Lower lobe of right lung (tissue), 2 donors: ENCODE results near the gene CLIC4. TPM values are rescaled to one million over a fixed set of nuclear protein-coding genes. Genes with fewer than 3 reads are reported as not detected.

ENCODE experiments used
- ATAC-seq, 2 donors: fragments of 200-7000 bp; cut with Tn5 transposase; one replicate each; pipeline ENCODE4 v1.9.1; 2020 to 2022; ENCODE audit warnings: mild to moderate bottlenecking in 2 of 2, moderate library complexity in 2 of 2
- DNase-seq: peaks from one replicate; pipeline ENCODE4 v3.0.0-alpha.2; 2020
- H3K27ac ChIP-seq: fragments of 200-600 bp; one replicate; pipeline ENCODE4 v1.8.0; 2022
- H3K27me3 ChIP-seq: fragments of 200-600 bp; one replicate; pipeline ENCODE4 v1.8.0; 2022; ENCODE audit warnings: low read depth
- H3K36me3 ChIP-seq: fragments of 200-600 bp; one replicate; pipeline ENCODE4 v1.8.0; 2022; ENCODE audit warnings: mild to moderate bottlenecking
- H3K4me1 ChIP-seq: fragments of 200-600 bp; one replicate; pipeline ENCODE4 v1.8.0; 2022
- H3K4me3 ChIP-seq: fragments of 200-600 bp; one replicate; pipeline ENCODE4 v1.8.0; 2022; ENCODE audit warnings: mild to moderate bottlenecking
- H3K9me3 ChIP-seq: fragments of 200-600 bp; one replicate; pipeline ENCODE4 v1.8.0; 2022
- CTCF ChIP-seq: fragments of 200-600 bp; IDR thresholded peaks from one replicate; pipeline ENCODE4 v1.8.0; 2022; ENCODE audit warnings: antibody characterized with exemption, mild to moderate bottlenecking
- intact Hi-C: fragments of 100-400 bp; cut with DNase I; formaldehyde crosslinking; loops from one replicate; pipeline ENCODE4 v1.11.0; 2022
- total RNA-seq: library from RNA; stranded (reverse); fragmentation: NEBNext Ultra II Directional; extraction: Animal tissue kit (Norgen Biotek cat#: 25700); gene quantifications from one replicate; pipeline ENCODE4 v1.2.1, GENCODE V29; 2021
- donor health status: DM: no; HTN: yes; CAD: no; lungs with severe emphysema.

The CLIC4 gene
- total RNA-seq, 1 donor from 2014 or later = 169 TPM

GRCh38 chr1:24724345-24725208 lies 20.7 kb upstream of the CLIC4 start:
- H3K4me3 ChIP-seq = no peak overlapping the region
- peak overlapping the region; percentile 65 for H3K27ac ChIP-seq
- DNase-seq = no peak
- no peak for TF ChIP-seq CTCF
- no peaks in the 10 kb centered on the region for H3K36me3 ChIP-seq
- intact Hi-C loops = no loop called here
- peaks cover 56% of the 10 kb centered on the region for H3K4me1 ChIP-seq
- ATAC-seq = peak; percentile 37 to 42
- no peaks in the 10 kb centered on the region for H3K9me3 ChIP-seq
- H3K27me3 ChIP-seq = no peaks in the 10 kb centered on the region

- DNase-seq (no peak), ATAC-seq (peak in 1 of 2 donors; percentile 17)
- intact Hi-C loops = no loop called here
- no peaks in the 10 kb centered on the region for H3K27me3 ChIP-seq
- peaks cover 49% of the 10 kb centered on the region for H3K4me1 ChIP-seq
- H3K36me3 ChIP-seq = no peaks in the 10 kb centered on the region
- TF ChIP-seq CTCF = no peak
- H3K9me3 ChIP-seq = no peaks in the 10 kb centered on the region
- H3K27ac ChIP-seq = peak overlapping the region; percentile 65
- H3K4me3 ChIP-seq = no peak overlapping the region
Measured at GRCh38 chr1:24725209-24725651, 20.0 kb upstream of the CLIC4 start.

- no peaks in the 10 kb centered on the region for H3K36me3 ChIP-seq
- intact Hi-C loops = no loop called here
- no peak for TF ChIP-seq CTCF
- no peaks in the 10 kb centered on the region for H3K9me3 ChIP-seq
- H3K27me3 ChIP-seq = no peaks in the 10 kb centered on the region
- no peak overlapping the region for H3K4me3 ChIP-seq
- H3K27ac ChIP-seq = peak overlapping the region; percentile 74
- ATAC-seq (no peak), DNase-seq (no peak)
- peaks cover 52% of the 10 kb centered on the region for H3K4me1 ChIP-seq
Measured at GRCh38 chr1:24726741-24727140, 18.5 kb upstream of the CLIC4 start.

- Histone ChIP-seq H3K4me3 (peak overlapping the region; percentile 19), H3K27me3 (no peaks in the 10 kb centered on the region), H3K27ac (peak overlapping the region; percentile 74), H3K36me3 (no peaks in the 10 kb centered on the region), H3K9me3 (no peaks in the 10 kb centered on the region), H3K4me1 (peaks cover 57% of the 10 kb centered on the region)
- ATAC-seq (peak; percentile 82 to 88), DNase-seq (peak; percentile 82)
- intact Hi-C loops = no loop called here
- no peak for TF ChIP-seq CTCF
Measured at GRCh38 chr1:24727501-24728216, 17.6 kb upstream of the CLIC4 start.

GRCh38 chr1:24728982-24729381 lies 16.3 kb upstream of the CLIC4 start:
- Histone ChIP-seq H3K9me3 (no peaks in the 10 kb centered on the region), H3K36me3 (no peaks in the 10 kb centered on the region), H3K27ac (no peak overlapping the region), H3K4me1 (peaks cover 56% of the 10 kb centered on the region), H3K27me3 (no peaks in the 10 kb centered on the region), H3K4me3 (no peak overlapping the region)
- ATAC-seq = no peak
- intact Hi-C loops = no loop called here
- DNase-seq = peak; percentile 3
- no peak for TF ChIP-seq CTCF
